Neuronal stem cell (in vitro differentiated cells): ENCODE measurements around the gene CDC42EP3.

ENCODE experiments used
- DNase-seq: peaks from one replicate; pipeline ENCODE4 v3.0.0-alpha.2; 2013; ENCODE audit warnings: low spot score
- H2AFZ ChIP-seq: one replicate; pipeline ENCODE4 v1.6.1; 2013; ENCODE audit warnings: mild to moderate bottlenecking, low read length, inconsistent platforms
- H2AK5ac ChIP-seq: 2 replicates; pipeline ENCODE4 v1.6.1; 2013; ENCODE audit warnings: low read depth, mild to moderate bottlenecking, inconsistent platforms, low read length, moderate library complexity, mixed read lengths
- H2BK120ac ChIP-seq: 2 replicates; pipeline ENCODE4 v1.6.1; 2013; ENCODE audit warnings: low read depth, mild to moderate bottlenecking, inconsistent platforms, low read length, moderate library complexity, mixed read lengths
- H2BK12ac ChIP-seq: one replicate; pipeline ENCODE4 v1.6.1; 2013; ENCODE audit warnings: low read length, inconsistent platforms
- H2BK15ac ChIP-seq: 2 replicates; pipeline ENCODE4 v1.6.1; 2013; ENCODE audit warnings: mild to moderate bottlenecking, low read length, inconsistent platforms, mixed read lengths
- H2BK5ac ChIP-seq: one replicate; pipeline ENCODE4 v1.6.1; 2013; ENCODE audit warnings: inconsistent platforms, mild to moderate bottlenecking, low read length, moderate library complexity
- H3K14ac ChIP-seq: one replicate; pipeline ENCODE4 v1.6.1; 2013; ENCODE audit warnings: low read length, inconsistent platforms
- H3K18ac ChIP-seq: 2 replicates; pipeline ENCODE4 v1.6.1; 2013; ENCODE audit warnings: low read length, inconsistent platforms
- H3K23ac ChIP-seq: 2 replicates; pipeline ENCODE4 v1.6.1; 2013; ENCODE audit warnings: low read depth, mild to moderate bottlenecking, mixed read lengths, low read length, inconsistent platforms; ENCODE audit not compliant: poor library complexity
- H3K27ac ChIP-seq: replicated peaks from 3 replicates; pipeline ENCODE4 v1.5.1; 2013; ENCODE audit warnings: low read length, inconsistent platforms
- H3K27me3 ChIP-seq, 3 experiments: 2 replicates each; pipeline ENCODE4 v1.6.1; 2013; ENCODE audit warnings: low read length in 3 of 3, mild to moderate bottlenecking in 2 of 3, inconsistent platforms in 1 of 3, low read depth in 1 of 3, mixed read lengths in 1 of 3, moderate library complexity in 1 of 3; ENCODE audit not compliant: control insufficient read depth in 3 of 3, insufficient read depth in 3 of 3
- H3K36me3 ChIP-seq, 2 donors: replicated peaks in 1 of 2; 2 replicates each; pipeline ENCODE4 v1.6.1; 2013; ENCODE audit warnings: low read length in 2 of 2; ENCODE audit not compliant: control insufficient read depth in 2 of 2, insufficient read depth in 2 of 2
- H3K4ac ChIP-seq: 2 replicates; pipeline ENCODE4 v1.6.1; 2013; ENCODE audit warnings: inconsistent platforms, mild to moderate bottlenecking, low read length, moderate library complexity
- H3K4me1 ChIP-seq, 2 donors: 1 replicate in 1 of 2; 2 replicates in 1 of 2; pipeline ENCODE4 v1.6.1; 2013; ENCODE audit warnings: low read length in 2 of 2, low read depth in 1 of 2; ENCODE audit not compliant: control insufficient read depth in 2 of 2, insufficient read depth in 1 of 2
- H3K4me2 ChIP-seq: one replicate; pipeline ENCODE4 v1.6.1; 2013; ENCODE audit warnings: mild to moderate bottlenecking, low read length, inconsistent platforms; ENCODE audit not compliant: insufficient read depth, poor library complexity, severe bottlenecking
- H3K4me3 ChIP-seq, 2 donors: 2 replicates each; pipeline ENCODE4 v1.5.1; 2013; ENCODE audit warnings: low read length in 2 of 2, mild to moderate bottlenecking in 2 of 2, inconsistent platforms in 1 of 2, moderate library complexity in 1 of 2
- H3K79me1 ChIP-seq: one replicate; pipeline ENCODE4 v1.6.1; 2013; ENCODE audit warnings: low read depth, mild to moderate bottlenecking, inconsistent platforms, low read length, moderate library complexity
- H3K9ac ChIP-seq: one replicate; pipeline ENCODE4 v1.6.1; 2013; ENCODE audit warnings: mild to moderate bottlenecking, low read depth, low read length, inconsistent platforms; ENCODE audit not compliant: poor library complexity
- H3K9me3 ChIP-seq, 2 donors: replicated peaks in 1 of 2; 2 replicates each; pipeline versions ENCODE3 to v1.6.1; 2013; ENCODE audit warnings: low read length in 2 of 2, mild to moderate bottlenecking in 2 of 2, inconsistent platforms in 1 of 2, low read depth in 1 of 2, mixed read lengths in 1 of 2, moderate library complexity in 1 of 2; ENCODE audit not compliant: control insufficient read depth in 2 of 2, insufficient read depth in 1 of 2
- H4K8ac ChIP-seq: one replicate; pipeline ENCODE4 v1.6.1; 2013; ENCODE audit warnings: low read depth, mild to moderate bottlenecking, inconsistent platforms, low read length, moderate library complexity
- H4K91ac ChIP-seq: one replicate; pipeline ENCODE4 v1.6.1; 2013; ENCODE audit warnings: low read length, low read depth, mild to moderate bottlenecking, inconsistent platforms; ENCODE audit not compliant: poor library complexity
- WGBS, 2 donors: extraction: QIAGEN DNeasy Blood & Tissue Kit; methylation state at CpG; one replicate each; pipeline ENCODE4 v1.1.7; 2013; ENCODE audit warnings: missing lambda C conversion rate in 2 of 2, mixed read lengths in 1 of 2; ENCODE audit not compliant: insufficient read length in 2 of 2, insufficient replicate concordance in 1 of 2; ENCODE audit errors: extremely low coverage in 2 of 2; 5-methylcytosine and 5-hydroxymethylcytosine counted together

Gene CDC42EP3

GRCh38 chr2:37676274-37676673 is 4.8 kb upstream of the CDC42EP3 start:
- H3K18ac ChIP-seq, result no peak overlapping the region
- no peaks in the 10 kb centered on the region for H3K36me3 ChIP-seq
- H3K4me2 ChIP-seq, result no peak overlapping the region
- no peak overlapping the region for H2BK15ac ChIP-seq
- WGBS, 2 donors, result no CpG with 5 or more reads among the region's 1 CpG
- H3K14ac ChIP-seq, result no peak overlapping the region
- H2BK12ac ChIP-seq, result no peak overlapping the region
- no peak for DNase-seq
- no peak overlapping the region for H4K8ac ChIP-seq
- no peak overlapping the region for H3K9ac ChIP-seq
- H3K9me3 ChIP-seq, result no peaks in the 10 kb centered on the region
- H3K79me1 ChIP-seq, result no peaks in the 10 kb centered on the region
- no peak overlapping the region for H3K23ac ChIP-seq
- no peak overlapping the region for H4K91ac ChIP-seq
- H2AK5ac ChIP-seq, result no peak overlapping the region
- H3K4me1 ChIP-seq, result peaks cover 0 to 7% of the 10 kb centered on the region in 2 donors
- H3K27me3 ChIP-seq, result no peaks in the 10 kb centered on the region
- no peak overlapping the region for H3K4ac ChIP-seq
- H2BK5ac ChIP-seq, result no peak overlapping the region
- no peak overlapping the region for H2BK120ac ChIP-seq
- no peak overlapping the region for H3K27ac ChIP-seq
- H2AFZ ChIP-seq, result no peak overlapping the region
- H3K4me3 ChIP-seq, result no peak overlapping the region

GRCh38 chr2:37674946-37675345 is 3.5 kb upstream of the CDC42EP3 start:
- Histone ChIP-seq H3K23ac (no peak overlapping the region), H3K14ac (no peak overlapping the region), H2BK120ac (no peak overlapping the region), H3K4me3 (no peak overlapping the region), H2BK15ac (no peak overlapping the region), H3K36me3 (no peaks in the 10 kb centered on the region), H2AK5ac (no peak overlapping the region), H2BK12ac (no peak overlapping the region), H3K9ac (no peak overlapping the region), H3K4ac (no peak overlapping the region), H3K4me1 (peaks cover 4 to 7% of the 10 kb centered on the region in 2 donors), H3K27me3 (no peaks in the 10 kb centered on the region), H3K18ac (no peak overlapping the region), H3K27ac (no peak overlapping the region), H2BK5ac (no peak overlapping the region), H4K8ac (no peak overlapping the region), H3K79me1 (no peaks in the 10 kb centered on the region), H2AFZ (no peak overlapping the region), H4K91ac (no peak overlapping the region), H3K9me3 (no peaks in the 10 kb centered on the region), H3K4me2 (no peak overlapping the region)
- no CpG with 5 or more reads among the region's 2 CpGs for WGBS, 2 donors
- DNase-seq, result no peak

GRCh38 chr2:37672870-37673184 is 1.4 kb upstream of the CDC42EP3 start:
- peak overlapping the region; percentile 97 for H3K27ac ChIP-seq
- no peak overlapping the region for H4K91ac ChIP-seq
- H3K9ac ChIP-seq, result no peak overlapping the region
- peak overlapping the region; percentile 58 for H3K4me2 ChIP-seq
- no peak overlapping the region for H3K23ac ChIP-seq
- no peak overlapping the region for H3K18ac ChIP-seq
- H3K36me3 ChIP-seq, result peaks cover 0 to 8% of the 10 kb centered on the region in 2 donors
- H3K4ac ChIP-seq, result no peak overlapping the region
- no peak for DNase-seq
- H2AFZ ChIP-seq, result peak overlapping the region; percentile 92
- no peak overlapping the region for H2BK5ac ChIP-seq
- no peak overlapping the region for H4K8ac ChIP-seq
- H2AK5ac ChIP-seq, result no peak overlapping the region
- H2BK120ac ChIP-seq, result no peak overlapping the region
- no peaks in the 10 kb centered on the region for H3K27me3 ChIP-seq
- H3K4me3 ChIP-seq, result peak overlapping the region; percentile 72 to 93
- H2BK12ac ChIP-seq, result no peak overlapping the region
- no peak overlapping the region for H2BK15ac ChIP-seq
- no CpG with 5 or more reads among the region's 7 CpGs for WGBS, 2 donors
- no peaks in the 10 kb centered on the region for H3K9me3 ChIP-seq
- no peak overlapping the region for H3K14ac ChIP-seq
- H3K4me1 ChIP-seq, result peaks cover 11 to 15% of the 10 kb centered on the region in 2 donors
- no peaks in the 10 kb centered on the region for H3K79me1 ChIP-seq

GRCh38 chr2:37672104-37672869 is 845 bp upstream of the CDC42EP3 start:
- Histone ChIP-seq H3K9me3 (no peaks in the 10 kb centered on the region), H2BK5ac (peak overlapping the region; percentile 93), H2BK15ac (peak overlapping the region; percentile 31), H3K9ac (peak overlapping the region; percentile 78), H3K23ac (peak overlapping the region; percentile 86), H2BK120ac (peak overlapping the region; percentile 95), H2BK12ac (peak overlapping the region; percentile 87), H3K4me3 (peak overlapping the region; percentile 72 to 93), H3K27me3 (no peaks in the 10 kb centered on the region), H3K4me1 (peaks cover 11 to 15% of the 10 kb centered on the region in 2 donors), H4K91ac (no peak overlapping the region), H3K4me2 (peak overlapping the region; percentile 58), H3K4ac (no peak overlapping the region), H3K36me3 (peaks cover 0 to 13% of the 10 kb centered on the region in 2 donors), H4K8ac (no peak overlapping the region), H2AK5ac (no peak overlapping the region), H3K14ac (no peak overlapping the region), H3K27ac (peak overlapping the region; percentile 97), H2AFZ (peak overlapping the region; percentile 92), H3K79me1 (no peaks in the 10 kb centered on the region), H3K18ac (peak overlapping the region; percentile 96)
- peak; percentile 97 for DNase-seq
- WGBS, 2 donors, result no CpG with 5 or more reads among the region's 69 CpGs
